Measurements from ENCODE around the gene TMEM233. TPM values are rescaled to one million over a fixed set of nuclear protein-coding genes. Genes with fewer than 3 reads are reported as not detected.

TMEM233 gene
- total RNA-seq, 1 donor from 2014 or later = not detected

DNA sequence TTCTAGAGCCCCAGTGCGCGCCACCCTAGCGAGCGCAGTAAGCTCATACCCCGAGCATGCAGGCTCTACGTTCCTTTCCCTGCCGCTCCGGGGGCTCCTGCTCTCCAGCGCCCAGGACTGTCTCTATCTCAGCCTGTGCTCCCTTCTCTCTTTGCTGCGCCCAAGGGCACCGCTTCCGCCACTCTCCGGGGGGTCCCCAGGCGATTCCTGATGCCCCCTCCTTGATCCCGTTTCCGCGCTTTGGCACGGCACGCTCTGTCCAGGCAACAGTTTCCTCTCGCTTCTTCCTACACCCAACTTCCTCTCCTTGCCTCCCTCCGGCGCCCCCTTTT, 791 bp downstream of the TMEM233 start:
- DNase-seq (no peak), ATAC-seq (ENCODE audit: low read depth) (no peak)
- H3K4me1 Mint-ChIP-seq = peaks cover 6% of the 10 kb centered on the region
- H3K27me3 Mint-ChIP-seq = peaks cover 64% of the 10 kb centered on the region
- H3K36me3 Mint-ChIP-seq (ENCODE audit: low read depth) = no peaks in the 10 kb centered on the region
- H3K4me3 Mint-ChIP-seq = no peak overlapping the region
- ChIA-PET POLR2A (no interaction called here), CTCF (no interaction called here)
- no peaks in the 10 kb centered on the region for H3K9me3 Mint-ChIP-seq
- intact Hi-C loops (cut with micrococcal nuclease) = no loop called here
- no peak overlapping the region for H3K27ac Mint-ChIP-seq
- TF ChIP-seq, protein P1, sequence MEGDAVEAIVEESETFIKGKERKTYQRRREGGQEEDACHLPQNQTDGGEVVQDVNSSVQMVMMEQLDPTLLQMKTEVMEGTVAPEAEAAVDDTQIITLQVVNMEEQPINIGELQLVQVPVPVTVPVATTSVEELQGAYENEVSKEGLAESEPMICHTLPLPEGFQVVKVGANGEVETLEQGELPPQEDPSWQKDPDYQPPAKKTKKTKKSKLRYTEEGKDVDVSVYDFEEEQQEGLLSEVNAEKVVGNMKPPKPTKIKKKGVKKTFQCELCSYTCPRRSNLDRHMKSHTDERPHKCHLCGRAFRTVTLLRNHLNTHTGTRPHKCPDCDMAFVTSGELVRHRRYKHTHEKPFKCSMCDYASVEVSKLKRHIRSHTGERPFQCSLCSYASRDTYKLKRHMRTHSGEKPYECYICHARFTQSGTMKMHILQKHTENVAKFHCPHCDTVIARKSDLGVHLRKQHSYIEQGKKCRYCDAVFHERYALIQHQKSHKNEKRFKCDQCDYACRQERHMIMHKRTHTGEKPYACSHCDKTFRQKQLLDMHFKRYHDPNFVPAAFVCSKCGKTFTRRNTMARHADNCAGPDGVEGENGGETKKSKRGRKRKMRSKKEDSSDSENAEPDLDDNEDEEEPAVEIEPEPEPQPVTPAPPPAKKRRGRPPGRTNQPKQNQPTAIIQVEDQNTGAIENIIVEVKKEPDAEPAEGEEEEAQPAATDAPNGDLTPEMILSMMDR (IDR thresholded peaks at IDR 0.05) = no peak

DNA sequence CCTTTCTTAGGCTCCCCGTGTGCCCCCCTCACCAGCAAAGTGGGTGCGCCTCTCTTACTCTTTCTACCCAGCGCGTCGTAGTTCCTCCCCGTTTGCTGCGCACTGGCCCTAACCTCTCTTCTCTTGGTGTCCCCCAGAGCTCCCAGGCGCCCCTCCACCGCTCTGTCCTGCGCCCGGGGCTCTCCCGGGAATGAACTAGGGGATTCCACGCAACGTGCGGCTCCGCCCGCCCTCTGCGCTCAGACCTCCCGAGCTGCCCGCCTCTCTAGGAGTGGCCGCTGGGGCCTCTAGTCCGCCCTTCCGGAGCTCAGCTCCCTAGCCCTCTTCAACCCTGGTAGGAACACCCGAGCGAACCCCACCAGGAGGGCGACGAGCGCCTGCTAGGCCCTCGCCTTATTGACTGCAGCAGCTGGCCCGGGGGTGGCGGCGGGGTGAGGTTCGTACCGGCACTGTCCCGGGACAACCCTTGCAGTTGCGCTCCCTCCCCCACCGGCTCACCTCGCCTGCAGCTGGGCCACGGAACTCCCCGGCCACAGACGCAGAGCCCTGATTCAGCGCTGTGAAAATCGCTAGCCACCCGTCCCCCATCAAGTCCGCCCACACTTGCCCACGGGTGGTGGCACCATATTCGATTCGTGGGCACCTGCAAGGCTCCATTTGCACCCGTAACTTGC, 1.3 kb downstream of the TMEM233 start:
- ATAC-seq (ENCODE audit: low read depth) (no peak), DNase-seq (no peak)
- TF ChIP-seq, protein P1 (IDR thresholded peaks at IDR 0.05) = no peak
- Mint-ChIP-seq H3K9me3 (no peaks in the 10 kb centered on the region), H3K27ac (no peak overlapping the region), H3K4me1 (peaks cover 6% of the 10 kb centered on the region), H3K27me3 (peaks cover 67% of the 10 kb centered on the region), H3K36me3 (ENCODE audit: low read depth) (no peaks in the 10 kb centered on the region), H3K4me3 (no peak overlapping the region)
- ChIA-PET CTCF (no interaction called here), POLR2A (no interaction called here)
- intact Hi-C loops (cut with micrococcal nuclease) = no loop called here

DNA sequence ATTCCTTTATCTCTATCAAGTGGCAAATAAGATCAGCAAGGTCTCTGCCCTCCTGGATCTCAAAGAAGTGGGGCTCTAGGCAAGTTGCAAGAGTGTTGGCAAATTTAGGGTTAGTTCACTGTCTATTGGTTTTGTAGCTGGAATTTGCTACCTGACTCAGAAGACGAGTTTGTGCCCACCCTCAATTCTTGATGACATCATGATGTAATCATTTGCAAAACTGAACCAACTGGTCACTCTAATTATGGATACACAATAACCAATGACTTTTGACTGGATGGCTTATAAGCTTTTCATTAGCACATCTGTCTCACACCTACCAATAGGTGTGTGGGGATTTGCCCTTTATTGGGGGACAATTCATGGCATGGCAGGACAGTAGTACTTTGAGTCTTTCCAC, 4.6 kb downstream of the TMEM233 start:
- intact Hi-C loops (cut with micrococcal nuclease) = no loop called here
- Mint-ChIP-seq H3K4me1 (peaks cover 6% of the 10 kb centered on the region), H3K27me3 (peaks cover 64% of the 10 kb centered on the region), H3K9me3 (no peaks in the 10 kb centered on the region), H3K4me3 (no peak overlapping the region), H3K36me3 (ENCODE audit: low read depth) (no peaks in the 10 kb centered on the region), H3K27ac (no peak overlapping the region)
- DNase-seq = no peak
- ChIA-PET POLR2A (no interaction called here), CTCF (no interaction called here)
- no peak for ATAC-seq (ENCODE audit: low read depth)
- TF ChIP-seq, protein P1 (IDR thresholded peaks at IDR 0.05) = no peak

DNA sequence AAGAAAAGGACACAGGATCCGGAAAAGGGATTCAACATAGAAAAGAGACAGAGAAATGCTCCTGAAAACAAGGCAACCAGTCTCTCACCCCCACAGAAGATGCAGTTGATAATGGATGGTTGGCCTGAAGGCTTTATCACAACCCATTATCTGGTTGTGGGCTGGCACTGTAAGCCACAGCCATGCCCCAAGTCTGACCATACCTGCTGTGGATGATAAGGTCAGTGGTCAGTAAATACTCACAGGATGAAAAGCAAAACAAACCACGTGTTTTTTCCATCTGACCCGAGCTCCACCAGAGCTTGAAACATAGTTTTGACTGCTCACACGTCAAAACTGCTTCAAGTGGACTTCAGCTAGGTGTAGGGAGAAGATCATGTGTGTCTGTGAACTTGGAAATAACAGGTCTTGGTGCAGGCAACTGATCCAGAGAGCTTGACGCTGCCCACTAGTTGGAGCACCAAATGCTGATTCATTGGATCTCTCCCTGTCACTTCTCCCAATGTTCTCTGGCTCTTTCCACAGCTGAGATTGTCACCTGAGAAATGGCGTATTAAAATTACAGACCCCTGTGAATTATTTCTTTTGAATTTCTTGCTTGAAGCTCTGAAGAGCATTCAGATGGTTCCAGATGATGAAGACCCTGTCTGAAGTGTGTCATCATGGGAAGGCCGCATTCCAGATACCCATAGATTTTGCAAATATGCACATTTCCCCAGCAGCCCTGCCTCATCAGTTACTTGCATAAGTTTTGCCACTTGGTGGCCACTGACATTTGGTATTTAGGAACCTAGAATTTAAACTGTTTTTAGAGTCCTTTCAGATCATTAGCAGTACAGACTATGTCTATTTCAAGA, 8.5 kb downstream of the TMEM233 start:
- TF ChIP-seq, protein P1 (IDR thresholded peaks at IDR 0.05) = no peak
- Mint-ChIP-seq H3K4me1 (no peaks in the 10 kb centered on the region), H3K36me3 (ENCODE audit: low read depth) (no peaks in the 10 kb centered on the region), H3K27ac (no peak overlapping the region), H3K4me3 (no peak overlapping the region), H3K9me3 (no peaks in the 10 kb centered on the region), H3K27me3 (peaks cover 40% of the 10 kb centered on the region)
- ChIA-PET POLR2A (no interaction called here), CTCF (no interaction called here)
- DNase-seq = no peak
- intact Hi-C loops (cut with micrococcal nuclease) = no loop called here
- no peak for ATAC-seq (ENCODE audit: low read depth)

DNA sequence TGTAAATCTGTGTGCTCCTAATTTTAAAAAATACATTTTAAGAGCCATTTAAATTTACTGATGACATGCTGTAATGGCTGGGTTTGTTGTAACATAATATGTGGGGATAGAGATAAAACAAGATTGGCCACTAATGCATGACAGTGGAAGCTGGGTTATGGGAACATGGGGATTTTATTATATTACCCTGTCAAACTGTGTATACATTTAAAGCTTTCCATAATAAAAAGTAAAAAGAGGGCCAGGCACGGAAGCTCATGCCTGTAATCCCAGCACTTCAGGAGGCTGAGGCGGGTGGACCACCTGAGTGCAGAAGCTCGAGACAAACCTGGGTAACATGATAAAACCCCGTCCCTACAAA, 9.1 kb downstream of the TMEM233 start:
- H3K9me3 Mint-ChIP-seq = no peaks in the 10 kb centered on the region
- TF ChIP-seq, protein P1 (IDR thresholded peaks at IDR 0.05) = no peak
- ChIA-PET POLR2A (no interaction called here), CTCF (interaction anchor here (0.6 kb wide), 1 partner anchor 13 kb away, joined by 3 read pairs; no protein-coding TSS in a partner anchor)
- H3K27me3 Mint-ChIP-seq = peaks cover 35% of the 10 kb centered on the region
- DNase-seq (no peak), ATAC-seq (ENCODE audit: low read depth) (no peak)
- H3K4me1 Mint-ChIP-seq = no peaks in the 10 kb centered on the region
- intact Hi-C loops (cut with micrococcal nuclease) = no loop called here
- no peak overlapping the region for H3K4me3 Mint-ChIP-seq
- H3K36me3 Mint-ChIP-seq (ENCODE audit: low read depth) = no peaks in the 10 kb centered on the region
- no peak overlapping the region for H3K27ac Mint-ChIP-seq
